ENCODE measurements around the gene SRMS. TPM values are rescaled to one million over a fixed set of nuclear protein-coding genes. Genes with fewer than 3 reads are reported as not detected.

Gene SRMS
- total RNA-seq, 1 donor = not detected

GRCh38 chr20:63501818-63502670 lies 45.5 kb downstream of the SRMS start:
- TF ChIP-seq, protein P1, sequence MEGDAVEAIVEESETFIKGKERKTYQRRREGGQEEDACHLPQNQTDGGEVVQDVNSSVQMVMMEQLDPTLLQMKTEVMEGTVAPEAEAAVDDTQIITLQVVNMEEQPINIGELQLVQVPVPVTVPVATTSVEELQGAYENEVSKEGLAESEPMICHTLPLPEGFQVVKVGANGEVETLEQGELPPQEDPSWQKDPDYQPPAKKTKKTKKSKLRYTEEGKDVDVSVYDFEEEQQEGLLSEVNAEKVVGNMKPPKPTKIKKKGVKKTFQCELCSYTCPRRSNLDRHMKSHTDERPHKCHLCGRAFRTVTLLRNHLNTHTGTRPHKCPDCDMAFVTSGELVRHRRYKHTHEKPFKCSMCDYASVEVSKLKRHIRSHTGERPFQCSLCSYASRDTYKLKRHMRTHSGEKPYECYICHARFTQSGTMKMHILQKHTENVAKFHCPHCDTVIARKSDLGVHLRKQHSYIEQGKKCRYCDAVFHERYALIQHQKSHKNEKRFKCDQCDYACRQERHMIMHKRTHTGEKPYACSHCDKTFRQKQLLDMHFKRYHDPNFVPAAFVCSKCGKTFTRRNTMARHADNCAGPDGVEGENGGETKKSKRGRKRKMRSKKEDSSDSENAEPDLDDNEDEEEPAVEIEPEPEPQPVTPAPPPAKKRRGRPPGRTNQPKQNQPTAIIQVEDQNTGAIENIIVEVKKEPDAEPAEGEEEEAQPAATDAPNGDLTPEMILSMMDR (IDR thresholded peaks at IDR 0.05; ENCODE audit: insufficient read depth, low read length) = no peak
- no peak for DNase-seq (ENCODE audit: low read depth)
- no peak overlapping the region for H3K4me3 ChIP-seq (ENCODE audit: low read depth, low read length)

DNA sequence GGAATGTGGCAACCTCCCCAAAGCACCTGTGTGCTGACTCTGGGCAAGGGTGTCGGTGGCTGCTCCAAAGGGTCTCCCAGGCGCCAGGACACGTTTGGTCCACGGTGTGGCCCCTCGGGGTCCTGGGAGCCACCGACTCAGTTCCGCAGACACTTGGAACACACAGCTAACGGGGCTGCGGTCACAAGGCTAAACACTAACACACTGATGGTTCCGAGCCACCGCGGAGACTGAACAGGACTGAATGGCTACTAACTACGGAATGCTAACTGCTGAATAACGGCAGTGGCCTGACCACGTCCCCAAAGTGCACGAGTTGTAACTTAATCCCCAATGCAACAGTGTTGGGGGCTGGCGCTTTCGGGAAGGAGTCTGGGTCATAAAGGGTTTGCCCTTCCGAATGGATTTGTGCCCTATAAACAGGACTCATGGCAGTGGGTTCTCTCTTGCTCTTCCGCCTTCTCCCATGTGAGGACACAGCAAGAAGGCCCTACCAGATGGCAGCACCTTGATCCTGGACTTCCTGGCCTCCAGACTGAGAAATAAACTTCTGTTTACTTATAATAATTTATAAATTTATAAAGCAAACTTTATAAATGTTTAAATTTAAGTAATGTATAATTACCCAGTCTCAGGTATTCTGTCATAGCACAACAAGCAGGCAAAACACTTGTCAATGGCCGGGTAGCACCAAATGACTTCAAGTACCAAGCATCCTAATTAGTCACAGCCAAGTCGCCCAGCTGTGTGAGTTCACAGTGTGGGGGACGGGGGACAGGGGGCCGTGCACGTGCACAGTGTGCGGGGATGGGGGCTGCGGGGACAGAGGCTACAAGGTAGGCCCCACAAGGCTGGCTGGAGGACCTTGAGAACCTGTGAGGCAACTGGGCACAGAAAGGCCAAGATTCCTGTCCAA lies 46.4 kb downstream of the SRMS start:
- DNase-seq (ENCODE audit: low read depth) = no peak

GRCh38 chr20:63500151-63500901 lies 47.2 kb downstream of the SRMS start:
- no peak for DNase-seq (ENCODE audit: low read depth)
- TF ChIP-seq, protein P1 (IDR thresholded peaks at IDR 0.05; ENCODE audit: insufficient read depth, low read length) = no peak
- no peak overlapping the region for H3K4me3 ChIP-seq (ENCODE audit: low read depth, low read length)

More for the DNA sequence above, 46.4 kb downstream of the SRMS start:
- H3K4me3 ChIP-seq (ENCODE audit: low read depth, low read length) = no peak overlapping the region
- TF ChIP-seq, protein P1 (IDR thresholded peaks at IDR 0.05; ENCODE audit: insufficient read depth, low read length) = no peak

GRCh38 chr20:63499338-63499969 lies 48.1 kb downstream of the SRMS start:
- TF ChIP-seq, protein P1 (IDR thresholded peaks at IDR 0.05; ENCODE audit: insufficient read depth, low read length) = no peak
- peak overlapping the region; percentile 13 for H3K4me3 ChIP-seq (ENCODE audit: low read depth, low read length)
- DNase-seq (ENCODE audit: low read depth) = no peak

- no peak for DNase-seq (ENCODE audit: low read depth)
- TF ChIP-seq, protein P1 (IDR thresholded peaks at IDR 0.05; ENCODE audit: insufficient read depth, low read length) = peak; percentile 19
- peak within 1 kb of the TSS; percentile 25 for H3K4me3 ChIP-seq (ENCODE audit: low read depth, low read length)
Observed at GRCh38 chr20:63498960-63499337, 48.6 kb downstream of the SRMS start, which contains the start of gene EEF1A2. Gene EEF1A2, minus strand, starts transcription at chr20:63499083. Its CDS starts 1,320 bp downstream, at chr20:63497763.
